ENCODE measurements around the gene TADA3. TPM values are rescaled to one million over a fixed set of nuclear protein-coding genes. Genes with fewer than 3 reads are reported as not detected.

TADA3 gene
- total and polyA plus RNA-seq, 9 of the 15 experiments (the other 6 are each of a cell fraction or from before 2014, with no cell fraction given) = 4.1 to 110 (median 74.8) TPM

- TF ChIP-seq NKRF (IDR thresholded peaks at IDR 0.05; ENCODE audit: borderline replicate concordance) = no peak
- TF ChIP-seq MBD2 (IDR thresholded peaks at IDR 0.05; ENCODE audit: borderline replicate concordance, low read depth) = no peak
- TF ChIP-seq ZKSCAN8 (CRISPR knock-in tag; IDR thresholded peaks at IDR 0.05) = no peak
- no peak for TF ChIP-seq ZNF3 (CRISPR knock-in tag; IDR thresholded peaks at IDR 0.05)
- TF ChIP-seq RBFOX2 (IDR thresholded peaks at IDR 0.05; ENCODE audit: low read depth, low read length) = peak; percentile 65
- TF ChIP-seq SAFB2 (IDR thresholded peaks at IDR 0.05; ENCODE audit: borderline replicate concordance, low read depth, low read length, severe bottlenecking) = no peak
Observed at GRCh38 chr3:9806688-9807589, 14.7 kb upstream of the TADA3 start (continued).

GRCh38 chr3:9806137-9806536 lies 13.9 kb upstream of the TADA3 start:
- no peak overlapping the region for H3K4me2 ChIP-seq (ENCODE audit: insufficient read depth, low read length)
- ATAC-seq (no peak), FAIRE-seq (no peak), DNase-seq (ENCODE audit: extremely low read depth in 1 of 4, low spot score in 3 of 4) (no peak)
- peaks cover 2% of the 10 kb centered on the region for H3K9me1 ChIP-seq (ENCODE audit: control insufficient read depth, insufficient read depth, low read length)
- H3K27ac ChIP-seq (ENCODE audit: extremely low read depth, low read depth, low read length) = no peak overlapping the region
- H3K27me3 ChIP-seq (ENCODE audit: control insufficient read depth in 2 of 2, insufficient read depth in 2 of 2, low read length in 2 of 2) = no peaks in the 10 kb centered on the region
- H2AFZ ChIP-seq (ENCODE audit: low read depth, low read length) = no peak overlapping the region
- H3K9ac ChIP-seq (ENCODE audit: insufficient read depth in 1 of 2, low read depth in 2 of 2, low read length in 2 of 2) = no peak overlapping the region; a peak in 1 of 4 replicates
- 93% methylated on average over 12 of the region's 12 CpGs for WGBS (ENCODE audit: insufficient coverage, low coverage, missing lambda C conversion rate)
- no peak overlapping the region for H3K4me3 ChIP-seq
- H3K79me2 ChIP-seq (ENCODE audit: control insufficient read depth, insufficient read depth, low read length) = no peaks in the 10 kb centered on the region
- no TSS peak for BruUV-seq (replicated peaks)
- ChIA-PET CTCF (ENCODE audit: low intra/inter-chr PET ratio) (interaction anchor here (0.7 kb wide), 1 partner anchor 521 kb away, joined by 3 read pairs; no protein-coding TSS in a partner anchor), POLR2A (interaction anchor here (0.5 to 6.7 kb wide), 5 partner anchors 9 to 292 kb away, joined by 3 to 49 read pairs (median 6); partner anchors contain the start of genes ARPC4, RPUSD3 and TADA3)
- in situ Hi-C loops (cut with MboI) = no loop called here
- intact Hi-C loops (cut with micrococcal nuclease) = no loop called here
- TF ChIP-seq RBFOX2 (IDR thresholded peaks at IDR 0.05; ENCODE audit: low read depth, low read length) (peak; percentile 61), POLR2G (IDR thresholded peaks at IDR 0.05; ENCODE audit: low read depth, low read length) (peak; percentile 59), THAP7 (CRISPR knock-in tag; IDR thresholded peaks at IDR 0.05) (no peak)
- no peaks in the 10 kb centered on the region for H3K9me3 ChIP-seq (replicated peaks; ENCODE audit: control insufficient read depth, insufficient read depth, low read depth, low read length)
- H3K4me1 ChIP-seq (replicated peaks in 1 of 2; ENCODE audit: control insufficient read depth in 2 of 2, insufficient read depth in 2 of 2, low read length in 2 of 2) = peaks cover 0 to 8% of the 10 kb centered on the region in 2 experiments; a peak in 2 of 5 replicates
- H3K36me3 ChIP-seq (ENCODE audit: control insufficient read depth, insufficient read depth, low read length) = peaks cover 87% of the 10 kb centered on the region
- 0 out of 2 replicates have a peak, but pooled peaks cover 3% of the 10 kb centered on the region for H4K20me1 ChIP-seq (replicated peaks; ENCODE audit: control insufficient read depth, insufficient read depth, low read length)

All from K562 (cell line).